ENCODE data around the gene SLITRK6. TPM values are rescaled to one million over a fixed set of nuclear protein-coding genes. Genes with fewer than 3 reads are reported as not detected.

The SLITRK6 gene, protein sequence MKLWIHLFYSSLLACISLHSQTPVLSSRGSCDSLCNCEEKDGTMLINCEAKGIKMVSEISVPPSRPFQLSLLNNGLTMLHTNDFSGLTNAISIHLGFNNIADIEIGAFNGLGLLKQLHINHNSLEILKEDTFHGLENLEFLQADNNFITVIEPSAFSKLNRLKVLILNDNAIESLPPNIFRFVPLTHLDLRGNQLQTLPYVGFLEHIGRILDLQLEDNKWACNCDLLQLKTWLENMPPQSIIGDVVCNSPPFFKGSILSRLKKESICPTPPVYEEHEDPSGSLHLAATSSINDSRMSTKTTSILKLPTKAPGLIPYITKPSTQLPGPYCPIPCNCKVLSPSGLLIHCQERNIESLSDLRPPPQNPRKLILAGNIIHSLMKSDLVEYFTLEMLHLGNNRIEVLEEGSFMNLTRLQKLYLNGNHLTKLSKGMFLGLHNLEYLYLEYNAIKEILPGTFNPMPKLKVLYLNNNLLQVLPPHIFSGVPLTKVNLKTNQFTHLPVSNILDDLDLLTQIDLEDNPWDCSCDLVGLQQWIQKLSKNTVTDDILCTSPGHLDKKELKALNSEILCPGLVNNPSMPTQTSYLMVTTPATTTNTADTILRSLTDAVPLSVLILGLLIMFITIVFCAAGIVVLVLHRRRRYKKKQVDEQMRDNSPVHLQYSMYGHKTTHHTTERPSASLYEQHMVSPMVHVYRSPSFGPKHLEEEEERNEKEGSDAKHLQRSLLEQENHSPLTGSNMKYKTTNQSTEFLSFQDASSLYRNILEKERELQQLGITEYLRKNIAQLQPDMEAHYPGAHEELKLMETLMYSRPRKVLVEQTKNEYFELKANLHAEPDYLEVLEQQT
- not detected in 2 replicates for total RNA-seq

DNA sequence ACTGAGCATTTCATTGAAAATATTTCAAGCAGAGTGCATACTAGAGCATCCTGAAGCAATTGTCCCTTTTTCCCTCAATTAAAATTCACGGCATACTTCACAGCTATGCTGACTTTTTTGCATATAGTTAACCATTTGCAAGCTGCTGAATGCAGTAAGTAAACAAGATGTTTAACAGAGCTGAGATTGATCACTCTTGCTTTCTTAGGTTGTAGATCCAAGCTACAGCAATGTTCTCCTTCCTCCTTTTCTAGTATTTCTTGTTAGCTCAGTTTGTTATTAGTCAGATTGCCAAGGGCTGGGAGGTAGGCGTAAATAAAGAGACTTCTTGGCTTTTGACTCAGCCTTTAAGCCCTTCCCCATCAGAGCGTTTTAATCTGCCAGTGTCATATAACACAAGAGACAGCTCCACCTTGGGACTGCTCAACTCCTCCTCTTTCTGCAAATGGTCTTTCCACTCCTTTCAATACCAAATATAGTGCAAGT is at the start of gene SLITRK6:
Gene SLITRK6 (minus strand): TSS at position 323 of the 486 bp plus-strand sequence. CDS start 2,911 bp downstream, outside the sequence.

